ENCODE measurements around the gene MALL. TPM values are rescaled to one million over a fixed set of nuclear protein-coding genes. Genes with fewer than 3 reads are reported as not detected.
"Not testable (repeated sequence)": the region's sequence is repeated elsewhere in the genome, so short reads cannot be mapped to it uniquely, and the experiment has no call there.

Gene MALL
- total and polyA plus RNA-seq, 2 donors: 1.2 to 7.7 TPM

- not testable (repeated sequence) for H3K4me1 ChIP-seq (ENCODE audit: control insufficient read depth in 2 of 2, insufficient read depth in 2 of 2, low read length in 2 of 2)
- WGBS: no CpG with 5 or more reads among the region's 6 CpGs
Observed at GRCh38 chr2:110093924-110094323, 21.7 kb downstream of the MALL start.

GRCh38 chr2:110090164-110090563, 25.5 kb downstream of the MALL start:
- not testable (repeated sequence) for H3K4me1 ChIP-seq (ENCODE audit: control insufficient read depth in 2 of 2, insufficient read depth in 2 of 2, low read length in 2 of 2); H3K27me3 ChIP-seq (ENCODE audit: control insufficient read depth in 2 of 2, insufficient read depth in 1 of 2, low read length in 1 of 2); H3K9me3 ChIP-seq (ENCODE audit: control insufficient read depth in 2 of 2, insufficient read depth in 1 of 2, low read length in 1 of 2); DNase-seq (ENCODE audit: low read depth in 6 of 9, low spot score in 9 of 9); H3K36me3 ChIP-seq (ENCODE audit: control insufficient read depth in 2 of 2, insufficient read depth in 2 of 2, low read length in 1 of 2); H3K27ac ChIP-seq (ENCODE audit: low read depth in 1 of 2, low read length in 1 of 2); H3K4me3 ChIP-seq (ENCODE audit: low read length in 2 of 2)
- 52% methylated on average over 2 of the region's 4 CpGs for WGBS

More at GRCh38 chr2:110093924-110094323, 21.7 kb downstream of the MALL start:
- not testable (repeated sequence) for H3K36me3 ChIP-seq (ENCODE audit: control insufficient read depth in 2 of 2, insufficient read depth in 2 of 2, low read length in 1 of 2); DNase-seq (ENCODE audit: low read depth in 6 of 9, low spot score in 9 of 9); H3K4me3 ChIP-seq (ENCODE audit: low read length in 2 of 2); H3K27ac ChIP-seq (ENCODE audit: low read depth in 1 of 2, low read length in 1 of 2); H3K27me3 ChIP-seq (ENCODE audit: control insufficient read depth in 2 of 2, insufficient read depth in 1 of 2, low read length in 1 of 2); H3K9me3 ChIP-seq (ENCODE audit: control insufficient read depth in 2 of 2, insufficient read depth in 1 of 2, low read length in 1 of 2)

DNA sequence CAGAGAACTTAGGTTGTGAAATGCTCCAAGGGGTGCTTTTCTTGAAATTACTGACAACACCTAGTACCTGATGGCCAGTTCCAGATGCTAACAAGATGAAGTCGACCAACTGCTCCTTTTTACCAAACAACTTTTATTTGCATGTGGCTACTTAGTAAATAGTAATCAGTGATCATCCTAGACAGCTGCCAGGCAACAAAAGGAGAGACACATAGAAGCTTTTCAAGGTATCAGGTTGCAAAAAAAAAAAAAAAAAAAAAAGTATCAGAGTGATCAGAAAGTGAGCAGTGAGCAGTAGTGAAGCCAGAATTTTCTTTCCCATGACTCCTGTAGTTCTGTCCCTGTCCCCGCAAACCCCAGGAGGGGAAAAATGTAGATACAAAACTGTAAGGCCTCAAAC, 31.9 kb downstream of the MALL start:
- H3K36me3 ChIP-seq (ENCODE audit: control insufficient read depth in 2 of 2, insufficient read depth in 2 of 2, low read length in 1 of 2); H3K4me1 ChIP-seq (ENCODE audit: control insufficient read depth in 2 of 2, insufficient read depth in 2 of 2, low read length in 2 of 2); H3K4me3 ChIP-seq (ENCODE audit: low read length in 2 of 2); H3K27ac ChIP-seq (ENCODE audit: low read depth in 1 of 2, low read length in 1 of 2); DNase-seq (ENCODE audit: low read depth in 6 of 9, low spot score in 9 of 9); H3K27me3 ChIP-seq (ENCODE audit: control insufficient read depth in 2 of 2, insufficient read depth in 1 of 2, low read length in 1 of 2); H3K9me3 ChIP-seq (ENCODE audit: control insufficient read depth in 2 of 2, insufficient read depth in 1 of 2, low read length in 1 of 2): not testable (repeated sequence)
- no CpG with 5 or more reads among the region's 2 CpGs for WGBS

DNA sequence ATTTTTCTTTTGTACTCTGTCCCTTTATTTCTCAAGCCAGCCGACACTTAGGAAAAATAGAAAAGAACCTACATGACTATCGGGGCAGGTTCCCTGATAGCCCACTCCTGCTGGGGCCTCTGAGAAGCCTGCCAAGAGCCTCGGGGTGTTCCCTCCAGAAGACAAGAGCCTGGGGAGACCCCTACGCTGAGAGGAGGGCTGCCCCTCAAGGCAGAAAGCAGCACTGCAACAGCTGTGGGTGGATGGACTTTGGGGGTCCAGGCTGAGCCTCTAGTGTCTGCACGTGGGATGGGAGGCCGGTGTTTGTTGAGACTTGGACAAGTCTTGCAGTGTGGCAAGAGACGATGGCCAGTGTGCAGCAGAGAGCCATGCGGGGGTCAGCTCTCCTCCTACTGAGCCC, 32.5 kb downstream of the MALL start:
- not testable (repeated sequence) for H3K4me3 ChIP-seq (ENCODE audit: low read length in 2 of 2); DNase-seq (ENCODE audit: low read depth in 6 of 9, low spot score in 9 of 9)
- no CpG with 5 or more reads among the region's 8 CpGs for WGBS

DNA sequence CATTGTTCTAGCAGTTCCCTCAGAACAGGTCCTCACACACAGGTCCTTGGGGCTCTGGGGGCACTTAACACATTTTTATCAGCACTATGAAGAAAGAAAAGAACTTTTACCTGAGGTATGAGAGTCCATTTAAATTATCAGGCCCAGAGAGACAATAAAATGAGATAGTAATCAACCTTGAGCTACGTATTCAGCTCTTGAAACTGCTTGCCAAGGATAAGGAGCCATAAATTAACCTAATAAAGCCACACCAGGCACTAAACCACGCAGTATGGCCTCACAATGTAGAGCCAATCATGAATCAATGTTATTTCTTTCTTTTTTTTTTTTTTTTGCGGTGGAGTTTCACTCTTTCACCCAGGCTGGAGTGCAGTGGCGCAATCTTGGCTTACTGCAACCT, 37.5 kb downstream of the MALL start:
- H3K4me3 ChIP-seq (ENCODE audit: low read length in 2 of 2); H3K9me3 ChIP-seq (ENCODE audit: control insufficient read depth in 2 of 2, insufficient read depth in 1 of 2, low read length in 1 of 2); H3K27me3 ChIP-seq (ENCODE audit: control insufficient read depth in 2 of 2, insufficient read depth in 1 of 2, low read length in 1 of 2); DNase-seq (ENCODE audit: low read depth in 6 of 9, low spot score in 9 of 9); H3K36me3 ChIP-seq (ENCODE audit: control insufficient read depth in 2 of 2, insufficient read depth in 2 of 2, low read length in 1 of 2); H3K27ac ChIP-seq (ENCODE audit: low read depth in 1 of 2, low read length in 1 of 2); H3K4me1 ChIP-seq (ENCODE audit: control insufficient read depth in 2 of 2, insufficient read depth in 2 of 2, low read length in 2 of 2): not testable (repeated sequence)
- WGBS: 89% methylated on average over 1 of the region's 4 CpGs

More for the DNA sequence above, 32.5 kb downstream of the MALL start:
- H3K36me3 ChIP-seq (ENCODE audit: control insufficient read depth in 2 of 2, insufficient read depth in 2 of 2, low read length in 1 of 2); H3K27ac ChIP-seq (ENCODE audit: low read depth in 1 of 2, low read length in 1 of 2); H3K9me3 ChIP-seq (ENCODE audit: control insufficient read depth in 2 of 2, insufficient read depth in 1 of 2, low read length in 1 of 2); H3K4me1 ChIP-seq (ENCODE audit: control insufficient read depth in 2 of 2, insufficient read depth in 2 of 2, low read length in 2 of 2); H3K27me3 ChIP-seq (ENCODE audit: control insufficient read depth in 2 of 2, insufficient read depth in 1 of 2, low read length in 1 of 2): not testable (repeated sequence)

DNA sequence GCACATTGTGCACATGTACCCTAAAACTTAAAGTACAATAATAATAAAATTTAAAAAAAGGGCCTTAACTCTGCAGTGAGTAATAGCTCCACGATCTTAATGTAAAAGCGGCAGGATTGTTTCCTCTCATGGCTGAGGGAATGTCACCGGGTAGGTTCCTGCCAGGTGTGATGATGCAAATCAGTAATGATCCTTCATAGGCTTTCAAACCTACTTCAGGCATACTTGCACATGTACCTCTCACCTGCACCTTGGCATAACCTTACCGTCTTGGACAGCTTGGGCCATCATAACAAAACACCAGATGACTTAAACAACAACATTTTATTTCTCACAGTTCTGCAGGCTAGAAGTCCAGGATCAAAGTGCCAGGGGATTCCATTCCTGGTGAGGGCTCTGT, 39.7 kb downstream of the MALL start:
- not testable (repeated sequence) for H3K36me3 ChIP-seq (ENCODE audit: control insufficient read depth in 2 of 2, insufficient read depth in 2 of 2, low read length in 1 of 2); H3K4me3 ChIP-seq (ENCODE audit: low read length in 2 of 2); H3K27me3 ChIP-seq (ENCODE audit: control insufficient read depth in 2 of 2, insufficient read depth in 1 of 2, low read length in 1 of 2); DNase-seq (ENCODE audit: low read depth in 6 of 9, low spot score in 9 of 9); H3K4me1 ChIP-seq (ENCODE audit: control insufficient read depth in 2 of 2, insufficient read depth in 2 of 2, low read length in 2 of 2); H3K27ac ChIP-seq (ENCODE audit: low read depth in 1 of 2, low read length in 1 of 2); H3K9me3 ChIP-seq (ENCODE audit: control insufficient read depth in 2 of 2, insufficient read depth in 1 of 2, low read length in 1 of 2)
- 94% methylated on average over 2 of the region's 4 CpGs for WGBS

GRCh38 chr2:110069869-110070268, 45.8 kb downstream of the MALL start:
- H3K27ac ChIP-seq (ENCODE audit: low read depth in 1 of 2, low read length in 1 of 2); DNase-seq (ENCODE audit: low read depth in 6 of 9, low spot score in 9 of 9); H3K4me1 ChIP-seq (ENCODE audit: control insufficient read depth in 2 of 2, insufficient read depth in 2 of 2, low read length in 2 of 2); H3K27me3 ChIP-seq (ENCODE audit: control insufficient read depth in 2 of 2, insufficient read depth in 1 of 2, low read length in 1 of 2); H3K4me3 ChIP-seq (ENCODE audit: low read length in 2 of 2); H3K9me3 ChIP-seq (ENCODE audit: control insufficient read depth in 2 of 2, insufficient read depth in 1 of 2, low read length in 1 of 2); H3K36me3 ChIP-seq (ENCODE audit: control insufficient read depth in 2 of 2, insufficient read depth in 2 of 2, low read length in 1 of 2): not testable (repeated sequence)
- WGBS: 98% methylated on average over 4 of the region's 7 CpGs

GRCh38 chr2:110068153-110068552, 47.5 kb downstream of the MALL start:
- H3K9me3 ChIP-seq (ENCODE audit: control insufficient read depth in 2 of 2, insufficient read depth in 1 of 2, low read length in 1 of 2); H3K27me3 ChIP-seq (ENCODE audit: control insufficient read depth in 2 of 2, insufficient read depth in 1 of 2, low read length in 1 of 2); H3K4me1 ChIP-seq (ENCODE audit: control insufficient read depth in 2 of 2, insufficient read depth in 2 of 2, low read length in 2 of 2); H3K36me3 ChIP-seq (ENCODE audit: control insufficient read depth in 2 of 2, insufficient read depth in 2 of 2, low read length in 1 of 2); H3K27ac ChIP-seq (ENCODE audit: low read depth in 1 of 2, low read length in 1 of 2); DNase-seq (ENCODE audit: low read depth in 6 of 9, low spot score in 9 of 9); H3K4me3 ChIP-seq (ENCODE audit: low read length in 2 of 2): not testable (repeated sequence)
- WGBS: 98% methylated on average over 3 of the region's 3 CpGs

DNA sequence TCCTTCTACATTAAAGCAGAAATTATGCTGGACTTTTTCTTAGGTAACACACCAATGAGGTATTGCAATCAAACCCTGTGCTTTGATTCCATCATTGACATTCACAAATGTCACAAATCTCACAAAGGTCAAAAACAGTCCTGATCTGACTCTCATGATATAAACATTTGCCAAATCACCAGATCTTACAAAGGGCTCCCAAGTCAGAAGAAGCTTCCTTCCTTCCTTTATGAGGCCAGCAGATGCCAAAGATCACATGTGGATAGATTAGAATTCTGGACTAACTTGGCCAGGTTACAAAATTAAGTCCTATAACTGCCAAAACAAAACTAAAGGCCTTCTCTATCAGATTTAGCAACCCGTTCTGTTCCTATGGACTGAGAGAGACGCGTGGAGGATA, 53.3 kb downstream of the MALL start:
- H3K9me3 ChIP-seq (ENCODE audit: control insufficient read depth in 2 of 2, insufficient read depth in 1 of 2, low read length in 1 of 2); DNase-seq (ENCODE audit: low read depth in 6 of 9, low spot score in 9 of 9); H3K27ac ChIP-seq (ENCODE audit: low read depth in 1 of 2, low read length in 1 of 2); H3K36me3 ChIP-seq (ENCODE audit: control insufficient read depth in 2 of 2, insufficient read depth in 2 of 2, low read length in 1 of 2); H3K27me3 ChIP-seq (ENCODE audit: control insufficient read depth in 2 of 2, insufficient read depth in 1 of 2, low read length in 1 of 2); H3K4me3 ChIP-seq (ENCODE audit: low read length in 2 of 2); H3K4me1 ChIP-seq (ENCODE audit: control insufficient read depth in 2 of 2, insufficient read depth in 2 of 2, low read length in 2 of 2): not testable (repeated sequence)
- no CpG with 5 or more reads among the region's 3 CpGs for WGBS

GRCh38 chr2:110060550-110060949, 55.1 kb downstream of the MALL start:
- not testable (repeated sequence) for H3K27me3 ChIP-seq (ENCODE audit: control insufficient read depth in 2 of 2, insufficient read depth in 1 of 2, low read length in 1 of 2); H3K4me3 ChIP-seq (ENCODE audit: low read length in 2 of 2); H3K27ac ChIP-seq (ENCODE audit: low read depth in 1 of 2, low read length in 1 of 2); DNase-seq (ENCODE audit: low read depth in 6 of 9, low spot score in 9 of 9); H3K4me1 ChIP-seq (ENCODE audit: control insufficient read depth in 2 of 2, insufficient read depth in 2 of 2, low read length in 2 of 2); H3K9me3 ChIP-seq (ENCODE audit: control insufficient read depth in 2 of 2, insufficient read depth in 1 of 2, low read length in 1 of 2); H3K36me3 ChIP-seq (ENCODE audit: control insufficient read depth in 2 of 2, insufficient read depth in 2 of 2, low read length in 1 of 2)
- WGBS: 100% methylated on average over 2 of the region's 2 CpGs

All from thymus (tissue), 11 donors.